Left cardiac atrium (tissue), 4 donors: ENCODE results near the gene SLC39A12. TPM values are rescaled to one million over a fixed set of nuclear protein-coding genes. Genes with fewer than 3 reads are reported as not detected.

Experiments used
- ATAC-seq, 2 donors: fragments of 200-7000 bp; cut with Tn5 transposase; one replicate each; pipeline ENCODE4 v1.9.1; 2020; ENCODE audit warnings: mild to moderate bottlenecking in 2 of 2, moderate library complexity in 2 of 2
- DNase-seq: peaks from one replicate; pipeline ENCODE4 v3.0.0-alpha.2; 2020
- intact Hi-C, 2 donors: fragments of 100-400 bp; cut with DNase I; formaldehyde crosslinking; loops; one replicate each; pipeline versions ENCODE4 v1.14.1 to v1.15.1; 2022 to 2023
- total RNA-seq, 2 donors: library from RNA; stranded (reverse); fragmentation: NEBNext Ultra II Directional; extraction: Animal tissue kit (Norgen Biotek cat#: 25700); gene quantifications; one replicate each; pipeline ENCODE4 v1.2.1, GENCODE V29; 2021
- donor health status: DM: no; HTN: yes; CAD: no.
- donor health status: DM: no; HTN: yes; CAD: no; lungs with severe emphysema.
- donor health status: DM: yes; HTN: yes; CAD: no.
- donor health status: Dilated cardiomyopathy.

Gene SLC39A12
- total RNA-seq, 2 donors from 2014 or later, result not detected

GRCh38 chr10:18021725-18022480, 70.2 kb downstream of the SLC39A12 start:
- intact Hi-C loops, result no loop called here
- DNase-seq (no peak), ATAC-seq (no peak)

DNA sequence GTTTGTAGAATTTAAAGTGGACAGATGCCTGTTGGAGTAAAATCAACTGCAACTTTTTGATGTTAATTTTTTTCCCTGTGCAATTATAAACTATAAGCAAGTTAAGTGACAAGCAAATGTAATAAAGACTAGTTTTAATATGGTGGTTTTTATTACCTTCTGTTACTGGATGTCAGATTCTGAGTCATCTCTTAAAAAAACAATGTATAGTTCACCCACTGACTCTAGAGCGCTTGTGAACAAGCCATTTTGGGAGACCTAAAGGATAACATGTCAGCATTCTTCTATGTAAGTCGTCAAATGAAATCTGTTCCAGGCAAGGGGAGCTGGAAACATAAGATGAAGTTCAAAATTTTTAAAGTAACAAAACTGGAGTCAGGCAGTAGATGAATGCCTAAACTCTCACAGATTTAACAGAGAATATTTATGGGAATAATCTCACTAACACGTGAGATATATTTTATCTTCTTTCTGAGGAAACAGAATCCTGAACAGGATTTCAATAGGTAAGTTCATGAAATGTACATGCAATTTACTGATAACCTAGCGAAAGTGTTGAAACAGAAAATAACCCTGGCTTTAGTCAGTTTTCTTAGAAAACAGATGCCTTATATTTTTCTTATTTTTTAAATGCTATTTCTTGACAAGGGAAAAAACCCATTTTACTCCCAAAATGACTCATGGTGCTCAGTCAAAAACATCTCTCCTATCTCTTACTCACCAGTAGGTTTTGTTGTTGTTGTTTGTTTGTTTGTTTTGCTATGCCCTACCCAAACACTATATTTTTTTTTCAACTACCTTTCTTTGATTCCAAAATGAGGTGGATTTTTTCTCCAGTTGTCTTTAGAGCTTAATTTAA, 91.7 kb downstream of the SLC39A12 start:
- ATAC-seq (peak in 1 of 2 donors; percentile 38), DNase-seq (no peak)
- intact Hi-C loops, result no loop called here

DNA sequence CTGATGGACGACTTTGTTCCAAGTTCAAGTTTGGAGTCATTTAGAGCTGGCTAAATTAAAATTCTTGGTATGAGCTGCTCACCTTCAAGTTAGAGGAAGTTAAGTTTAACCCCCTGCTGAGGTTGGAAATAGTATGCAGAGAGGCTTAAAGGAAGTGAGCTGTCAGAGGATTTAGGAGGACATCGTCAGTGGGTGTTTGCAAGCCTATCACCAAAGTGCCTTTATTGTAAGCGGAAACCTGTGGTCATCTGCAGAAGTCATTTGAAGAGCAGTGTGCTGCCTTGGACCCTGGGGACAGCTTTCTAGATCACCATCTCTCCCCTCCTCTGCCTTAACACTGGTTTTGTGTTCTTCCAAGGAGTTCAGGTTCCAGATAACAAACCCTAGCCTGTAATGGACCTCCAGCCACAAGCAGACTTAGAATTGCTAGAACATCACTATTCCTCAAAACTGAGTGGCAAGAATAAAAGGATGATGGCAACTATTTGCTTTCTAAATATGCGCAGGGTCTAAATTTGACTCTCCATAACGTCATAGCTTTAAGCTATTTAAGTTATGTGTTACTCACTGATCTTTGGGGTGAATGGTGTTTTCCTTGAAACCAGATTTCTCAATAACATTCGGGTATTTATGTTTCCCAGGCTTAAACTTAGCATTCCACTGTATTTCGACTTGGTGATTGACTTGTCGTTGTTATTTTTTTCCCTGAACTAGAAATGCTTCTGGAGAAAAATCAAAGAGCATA, 93.4 kb downstream of the SLC39A12 start:
- intact Hi-C loops, result no loop called here
- no peak for ATAC-seq
- DNase-seq, result no peak

- no peak for ATAC-seq
- DNase-seq, result no peak
- intact Hi-C loops, result no loop called here
These were observed 104.9 kb downstream of the SLC39A12 start for GRCh38 chr10:18056583-18056982.

DNA sequence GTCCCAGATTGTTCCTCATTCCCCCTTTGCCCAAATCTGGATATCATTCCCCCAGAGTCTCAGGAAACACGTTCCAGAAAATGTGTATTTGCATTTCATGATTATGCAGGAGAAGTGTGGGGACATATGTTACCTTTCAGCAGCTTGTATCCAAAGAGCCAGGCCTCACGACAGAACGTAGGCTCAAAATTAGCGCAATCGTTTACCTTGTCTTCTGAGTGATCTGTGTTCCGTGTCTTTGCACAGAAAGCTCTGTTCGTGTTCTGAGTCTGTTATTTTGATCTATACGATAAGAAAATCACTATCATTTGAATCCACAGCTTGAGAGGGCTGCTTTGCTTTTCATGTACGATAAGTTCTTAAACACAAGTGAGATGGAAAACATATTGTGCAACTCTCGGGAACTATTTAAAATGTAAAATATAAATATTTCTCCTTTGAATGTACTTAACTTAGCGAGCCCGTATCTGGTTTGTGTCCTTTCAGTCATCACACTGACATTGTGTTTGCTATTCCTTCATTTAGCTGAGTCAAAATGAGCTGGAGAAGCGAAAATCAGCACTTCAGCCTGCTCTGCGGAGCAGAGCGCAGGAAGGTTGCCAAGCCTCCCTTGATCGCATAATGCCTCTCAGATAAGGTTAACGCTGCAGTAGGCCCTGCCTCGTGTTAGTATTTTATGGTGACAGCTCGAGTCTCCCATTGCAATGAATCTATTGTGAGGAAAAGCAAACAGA, 108.3 kb downstream of the SLC39A12 start:
- intact Hi-C loops, result no loop called here
- ATAC-seq (peak; percentile 63 to 82), DNase-seq (peak; percentile 49)

DNA sequence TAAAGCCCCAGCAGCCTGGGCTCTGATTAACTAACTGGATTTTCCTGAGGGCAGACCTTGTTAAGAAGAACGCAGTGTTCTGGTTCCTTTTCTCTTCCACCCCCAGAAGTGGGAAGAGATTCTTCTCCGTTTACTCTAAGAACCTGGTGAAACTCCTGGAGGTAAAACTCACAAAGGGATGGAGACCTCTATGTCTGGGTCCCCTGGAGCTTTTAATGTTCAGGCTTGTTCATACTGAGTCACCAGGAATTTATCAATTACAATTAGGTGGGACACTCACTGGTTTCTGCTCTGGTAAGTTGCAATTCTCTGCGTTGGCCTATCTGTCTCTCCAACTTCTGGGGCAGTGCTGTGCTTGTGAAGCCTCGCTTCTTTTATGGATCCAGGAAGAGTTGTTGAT, 115.2 kb downstream of the SLC39A12 start:
- intact Hi-C loops, result no loop called here
- ATAC-seq (no peak), DNase-seq (no peak)

GRCh38 chr10:18068401-18068800, 116.7 kb downstream of the SLC39A12 start:
- ATAC-seq, result no peak
- no peak for DNase-seq
- intact Hi-C loops, result no loop called here

DNA sequence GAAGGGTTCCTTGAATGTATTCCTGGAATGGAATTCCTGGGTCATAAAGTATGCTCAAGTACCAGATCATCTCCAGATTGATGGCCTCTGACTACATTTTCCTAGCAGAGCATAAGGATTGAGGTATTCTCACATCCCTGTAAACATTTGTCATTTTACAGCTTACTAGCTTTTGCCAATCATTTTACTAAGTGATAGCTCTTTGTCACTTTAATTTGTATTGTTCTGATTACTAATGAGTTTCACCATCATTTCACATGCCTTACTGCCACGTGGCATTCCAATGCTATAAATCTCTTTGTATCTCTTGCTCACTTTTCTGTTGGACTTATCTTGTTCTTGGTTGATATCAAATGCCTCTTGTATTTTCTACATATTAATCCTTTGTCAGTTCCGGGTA, 119.9 kb downstream of the SLC39A12 start:
- no peak for ATAC-seq

GRCh38 chr10:18073314-18073713, 121.6 kb downstream of the SLC39A12 start:
- intact Hi-C loops, result loop anchor here in 1 of 2 donors (10.0 kb wide), 1 partner anchor 149 kb away; no protein-coding TSS in a partner anchor
- DNase-seq (no peak), ATAC-seq (no peak)

More for the DNA sequence above, 119.9 kb downstream of the SLC39A12 start:
- no peak for DNase-seq
- intact Hi-C loops, result loop anchor here in 1 of 2 donors (10.0 kb wide), 1 partner anchor 147 kb away; no protein-coding TSS in a partner anchor

DNA sequence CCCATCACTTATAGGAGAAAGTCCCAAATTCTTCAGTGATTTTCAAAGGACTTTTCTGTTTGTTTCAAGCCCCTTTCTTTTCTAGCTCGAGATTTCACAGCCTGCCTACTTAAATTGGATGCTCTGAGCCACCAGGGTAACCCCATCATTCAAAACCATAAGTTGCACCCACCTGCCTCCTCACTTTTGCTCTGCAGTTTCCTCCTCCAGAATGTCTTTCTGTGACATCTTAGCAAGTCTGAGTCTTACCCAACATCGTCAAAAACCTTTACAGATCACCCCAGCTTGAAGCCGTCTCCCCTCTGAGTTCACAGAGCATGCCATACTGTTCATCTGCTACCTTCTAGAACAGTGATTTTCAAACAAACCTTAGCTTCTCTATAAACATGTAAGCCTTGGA, 124.2 kb downstream of the SLC39A12 start:
- DNase-seq, result no peak
- intact Hi-C loops, result loop anchor here in 1 of 2 donors (10.0 kb wide), 1 partner anchor 151 kb away; no protein-coding TSS in a partner anchor
- ATAC-seq, result no peak

- DNase-seq, result no peak
- intact Hi-C loops, result loop anchor here in 1 of 2 donors (10.0 kb wide), 1 partner anchor 155 kb away; no protein-coding TSS in a partner anchor
- no peak for ATAC-seq
These were observed 128.1 kb downstream of the SLC39A12 start for GRCh38 chr10:18079665-18080295.

- no peak for DNase-seq
- no peak for ATAC-seq
- intact Hi-C loops, result no loop called here
These were observed 130.7 kb downstream of the SLC39A12 start for GRCh38 chr10:18082381-18082780.

DNA sequence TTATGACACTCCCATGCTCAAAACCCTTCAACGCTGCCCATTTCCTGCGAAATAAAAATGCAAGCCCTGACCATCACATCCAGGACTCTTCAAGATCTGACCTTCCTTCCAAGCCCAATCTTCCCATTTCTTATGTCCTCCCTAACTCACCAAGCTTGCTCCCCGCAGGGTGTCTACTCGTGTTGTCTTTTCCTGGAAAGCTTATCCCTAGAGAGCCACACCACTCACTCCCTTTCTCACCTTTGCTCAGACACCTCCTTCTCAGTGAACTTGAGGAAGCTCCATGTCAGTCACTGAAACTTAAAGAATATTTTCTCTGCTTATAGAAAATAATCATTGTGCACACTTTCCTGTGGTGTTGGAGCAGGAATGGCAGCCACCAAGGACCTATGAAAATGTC, 134.1 kb downstream of the SLC39A12 start:
- no peak for ATAC-seq
- intact Hi-C loops, result no loop called here
- no peak for DNase-seq

- no peak for DNase-seq
- intact Hi-C loops, result no loop called here
- no peak for ATAC-seq
These were observed 135.0 kb downstream of the SLC39A12 start for GRCh38 chr10:18086746-18087145.

GRCh38 chr10:18087355-18087754, 135.6 kb downstream of the SLC39A12 start:
- DNase-seq, result no peak
- ATAC-seq, result peak; percentile 38 to 68
- intact Hi-C loops, result no loop called here
